HepG2 (cell line): ENCODE measurements around the gene PTMA. TPM values are rescaled to one million over a fixed set of nuclear protein-coding genes. Genes with fewer than 3 reads are reported as not detected.

ENCODE experiments used
- AHR ChIP-seq: IDR thresholded peaks from 2 replicates; pipeline ENCODE4 v1.6.1; 2018; ENCODE audit warnings: missing genetic modification reagents, missing compliant biosample characterization
- ARID5B ChIP-seq: IDR thresholded peaks from 2 replicates; pipeline ENCODE4 v1.4.0; 2020; ENCODE audit warnings: mild to moderate bottlenecking, missing genetic modification reagents
- ATF2 ChIP-seq: sonication (generic); formaldehyde crosslinking; IDR thresholded peaks from 2 replicates; pipeline ENCODE4 v1.4.0; 2020; ENCODE audit warnings: missing genetic modification reagents
- CHCHD3 ChIP-seq: sonication (generic); formaldehyde crosslinking; IDR thresholded peaks from 2 replicates; pipeline ENCODE4 v1.8.0; 2022; ENCODE audit warnings: mild to moderate bottlenecking, missing genetic modification reagents, moderate library complexity
- DR1 ChIP-seq: sonication (generic); formaldehyde crosslinking; IDR thresholded peaks from 2 replicates; pipeline ENCODE4 v1.8.0; 2021; ENCODE audit warnings: mild to moderate bottlenecking, missing genetic modification reagents, inconsistent platforms
- GLI4 ChIP-seq: sonication (generic); formaldehyde crosslinking; IDR thresholded peaks from 2 replicates; pipeline ENCODE4 v1.5.1; 2020; ENCODE audit warnings: missing genetic modification reagents, mild to moderate bottlenecking, moderate library complexity, borderline replicate concordance
- HMGA1 ChIP-seq: sonication (generic); formaldehyde crosslinking; conservative IDR thresholded peaks from 2 replicates; pipeline ENCODE4 v1.4.0; 2020; ENCODE audit warnings: missing genetic modification reagents
- HNRNPL ChIP-seq: fragments of 200-400 bp; formaldehyde crosslinking; IDR thresholded peaks from 2 replicates; pipeline ENCODE4 v1.6.1; 2017; ENCODE audit warnings: mild to moderate bottlenecking, low read depth, low read length
- MBNL3 ChIP-seq: fragments of 250-450 bp; sonication (Bioruptor Pico); conservative IDR thresholded peaks from 2 replicates; pipeline ENCODE4 v1.8.0; 2022; ENCODE audit warnings: mild to moderate bottlenecking, inconsistent platforms
- MED13 ChIP-seq: sonication (generic); formaldehyde crosslinking; IDR thresholded peaks from 2 replicates; pipeline ENCODE4 v1.5.0; 2020; ENCODE audit warnings: missing genetic modification reagents
- MXD4 ChIP-seq: IDR thresholded peaks from 2 replicates; pipeline ENCODE4 v1.6.1; 2016; ENCODE audit warnings: mild to moderate bottlenecking, missing biosample characterization, missing genetic modification reagents
- SALL1 ChIP-seq: sonication (generic); formaldehyde crosslinking; IDR thresholded peaks from 2 replicates; pipeline ENCODE4 v1.8.0; 2022; ENCODE audit warnings: mild to moderate bottlenecking, missing genetic modification reagents
- SIX4 ChIP-seq: sonication (generic); formaldehyde crosslinking; IDR thresholded peaks from 2 replicates; pipeline ENCODE4 v1.4.0; 2020; ENCODE audit warnings: missing genetic modification reagents
- STAT5B ChIP-seq: sonication (generic); formaldehyde crosslinking; IDR thresholded peaks from 2 replicates; pipeline ENCODE4 v1.4.0; 2020; ENCODE audit warnings: missing genetic modification reagents
- ZBTB7B ChIP-seq: sonication (generic); formaldehyde crosslinking; IDR thresholded peaks from 2 replicates; pipeline ENCODE4 v1.4.0; 2020; ENCODE audit warnings: missing genetic modification reagents
- ZFP36L2 ChIP-seq: sonication (generic); formaldehyde crosslinking; IDR thresholded peaks from 2 replicates; pipeline ENCODE4 v1.4.0; 2020; ENCODE audit warnings: missing genetic modification reagents
- ZIK1 ChIP-seq: sonication (generic); formaldehyde crosslinking; IDR thresholded peaks from 2 replicates; pipeline ENCODE4 v1.5.0; 2020; ENCODE audit warnings: mild to moderate bottlenecking, low read depth, missing genetic modification reagents, borderline replicate concordance
- ZNF138 ChIP-seq: sonication (generic); formaldehyde crosslinking; IDR thresholded peaks from 2 replicates; pipeline ENCODE4 v1.5.0; 2020; ENCODE audit warnings: mild to moderate bottlenecking, low read depth, missing genetic modification reagents
- ZNF839 ChIP-seq: sonication (generic); formaldehyde crosslinking; IDR thresholded peaks from 2 replicates; pipeline ENCODE4 v1.4.0; 2020; ENCODE audit warnings: missing genetic modification reagents, mild to moderate bottlenecking, borderline replicate concordance
- polyA plus RNA-seq, 8 experiments: library from polyadenylated mRNA; depleted of rRNA in 3 of 8; stranded (reverse) in 7 of 8; unstranded in 1 of 8; fragments of >200 nt; fragmentation: Illumina TruSeq in 4 of 8; extraction: Trizol in 4 of 8; gene quantifications; 2 replicates each; pipeline versions ENCODE4 v1.2.1 to v1.2.3, GENCODE V29; 2011 to 2016; ENCODE audit warnings: low read depth in 4 of 8, missing spikeins in 1 of 8, mixed read lengths in 1 of 8; ENCODE audit not compliant: insufficient read depth in 1 of 8
- total RNA-seq, 5 experiments: library from RNA; depleted of rRNA; stranded (reverse); fragments of >200 nt; fragmentation: Illumina TruSeq; extraction: Trizol; gene quantifications; 2 replicates each; pipeline ENCODE4 v1.2.3, GENCODE V29; 2016; ENCODE audit warnings: low read depth in 1 of 5
- TF ChIP-seq, protein P1 (sequence below): sonication (generic); formaldehyde crosslinking; IDR thresholded peaks from 2 replicates; pipeline ENCODE4 v1.4.0; 2020; ENCODE audit warnings: mild to moderate bottlenecking, missing genetic modification reagents

Gene PTMA
- total and polyA plus RNA-seq, 2 of the 13 experiments (the other 11 are each of a cell fraction or from before 2014, with no cell fraction given), result 190 to 1,086 TPM

- TF ChIP-seq ZNF839, result peak; percentile 92; the same call in 1 of the 2 replicates
- TF ChIP-seq STAT5B, result no peak
- TF ChIP-seq DR1 (CRISPR knock-in tag), result peak; percentile 59
- TF ChIP-seq, protein P1, sequence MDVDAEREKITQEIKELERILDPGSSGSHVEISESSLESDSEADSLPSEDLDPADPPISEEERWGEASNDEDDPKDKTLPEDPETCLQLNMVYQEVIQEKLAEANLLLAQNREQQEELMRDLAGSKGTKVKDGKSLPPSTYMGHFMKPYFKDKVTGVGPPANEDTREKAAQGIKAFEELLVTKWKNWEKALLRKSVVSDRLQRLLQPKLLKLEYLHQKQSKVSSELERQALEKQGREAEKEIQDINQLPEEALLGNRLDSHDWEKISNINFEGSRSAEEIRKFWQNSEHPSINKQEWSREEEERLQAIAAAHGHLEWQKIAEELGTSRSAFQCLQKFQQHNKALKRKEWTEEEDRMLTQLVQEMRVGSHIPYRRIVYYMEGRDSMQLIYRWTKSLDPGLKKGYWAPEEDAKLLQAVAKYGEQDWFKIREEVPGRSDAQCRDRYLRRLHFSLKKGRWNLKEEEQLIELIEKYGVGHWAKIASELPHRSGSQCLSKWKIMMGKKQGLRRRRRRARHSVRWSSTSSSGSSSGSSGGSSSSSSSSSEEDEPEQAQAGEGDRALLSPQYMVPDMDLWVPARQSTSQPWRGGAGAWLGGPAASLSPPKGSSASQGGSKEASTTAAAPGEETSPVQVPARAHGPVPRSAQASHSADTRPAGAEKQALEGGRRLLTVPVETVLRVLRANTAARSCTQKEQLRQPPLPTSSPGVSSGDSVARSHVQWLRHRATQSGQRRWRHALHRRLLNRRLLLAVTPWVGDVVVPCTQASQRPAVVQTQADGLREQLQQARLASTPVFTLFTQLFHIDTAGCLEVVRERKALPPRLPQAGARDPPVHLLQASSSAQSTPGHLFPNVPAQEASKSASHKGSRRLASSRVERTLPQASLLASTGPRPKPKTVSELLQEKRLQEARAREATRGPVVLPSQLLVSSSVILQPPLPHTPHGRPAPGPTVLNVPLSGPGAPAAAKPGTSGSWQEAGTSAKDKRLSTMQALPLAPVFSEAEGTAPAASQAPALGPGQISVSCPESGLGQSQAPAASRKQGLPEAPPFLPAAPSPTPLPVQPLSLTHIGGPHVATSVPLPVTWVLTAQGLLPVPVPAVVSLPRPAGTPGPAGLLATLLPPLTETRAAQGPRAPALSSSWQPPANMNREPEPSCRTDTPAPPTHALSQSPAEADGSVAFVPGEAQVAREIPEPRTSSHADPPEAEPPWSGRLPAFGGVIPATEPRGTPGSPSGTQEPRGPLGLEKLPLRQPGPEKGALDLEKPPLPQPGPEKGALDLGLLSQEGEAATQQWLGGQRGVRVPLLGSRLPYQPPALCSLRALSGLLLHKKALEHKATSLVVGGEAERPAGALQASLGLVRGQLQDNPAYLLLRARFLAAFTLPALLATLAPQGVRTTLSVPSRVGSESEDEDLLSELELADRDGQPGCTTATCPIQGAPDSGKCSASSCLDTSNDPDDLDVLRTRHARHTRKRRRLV (CRISPR knock-in tag), result no peak
- TF ChIP-seq MXD4 (CRISPR knock-in tag), result no peak
- no peak for TF ChIP-seq ZNF138 (CRISPR knock-in tag)
- TF ChIP-seq SALL1, result peak; percentile 52
- peak; percentile 24; the same call in 1 of the 2 replicates for TF ChIP-seq ARID5B (CRISPR knock-in tag)
- 0 out of 2 replicates have a peak, but pooled peaks have one; percentile 41 for TF ChIP-seq GLI4 (CRISPR knock-in tag)
- peak; percentile 29 for TF ChIP-seq ZBTB7B (CRISPR knock-in tag)
- no peak for TF ChIP-seq ZIK1 (CRISPR knock-in tag)
- TF ChIP-seq ATF2 (CRISPR knock-in tag), result no peak; the same call in 1 of the 2 replicates
- TF ChIP-seq ZFP36L2 (CRISPR knock-in tag), result no peak
- no peak for TF ChIP-seq SIX4 (CRISPR knock-in tag)
- TF ChIP-seq MBNL3 (CRISPR knock-in tag), result no peak
- no peak for TF ChIP-seq CHCHD3 (CRISPR knock-in tag)
- TF ChIP-seq MED13, result no peak
- peak; percentile 18; the same call in 1 of the 2 replicates for TF ChIP-seq AHR
- peak; percentile 93 for TF ChIP-seq HNRNPL
- no peak for TF ChIP-seq HMGA1 (CRISPR knock-in tag)
Observed at GRCh38 chr2:231701456-231702373, 6.6 kb upstream of the PTMA start (continued).
